Stimulated activated CD8-positive, alpha-beta memory T cell treated with anti-CD3 and anti-CD28 coated beads, Interleukin-15, amount 100 ng/mL, for 48 hours (primary cell): ENCODE results near the gene MPG.

Experiments used
- DNase-seq, 2 donors: peaks; one replicate each; pipeline ENCODE4 v3.0.0-alpha.2; 2020; ENCODE audit warnings: low read depth in 2 of 2

MPG gene

DNA sequence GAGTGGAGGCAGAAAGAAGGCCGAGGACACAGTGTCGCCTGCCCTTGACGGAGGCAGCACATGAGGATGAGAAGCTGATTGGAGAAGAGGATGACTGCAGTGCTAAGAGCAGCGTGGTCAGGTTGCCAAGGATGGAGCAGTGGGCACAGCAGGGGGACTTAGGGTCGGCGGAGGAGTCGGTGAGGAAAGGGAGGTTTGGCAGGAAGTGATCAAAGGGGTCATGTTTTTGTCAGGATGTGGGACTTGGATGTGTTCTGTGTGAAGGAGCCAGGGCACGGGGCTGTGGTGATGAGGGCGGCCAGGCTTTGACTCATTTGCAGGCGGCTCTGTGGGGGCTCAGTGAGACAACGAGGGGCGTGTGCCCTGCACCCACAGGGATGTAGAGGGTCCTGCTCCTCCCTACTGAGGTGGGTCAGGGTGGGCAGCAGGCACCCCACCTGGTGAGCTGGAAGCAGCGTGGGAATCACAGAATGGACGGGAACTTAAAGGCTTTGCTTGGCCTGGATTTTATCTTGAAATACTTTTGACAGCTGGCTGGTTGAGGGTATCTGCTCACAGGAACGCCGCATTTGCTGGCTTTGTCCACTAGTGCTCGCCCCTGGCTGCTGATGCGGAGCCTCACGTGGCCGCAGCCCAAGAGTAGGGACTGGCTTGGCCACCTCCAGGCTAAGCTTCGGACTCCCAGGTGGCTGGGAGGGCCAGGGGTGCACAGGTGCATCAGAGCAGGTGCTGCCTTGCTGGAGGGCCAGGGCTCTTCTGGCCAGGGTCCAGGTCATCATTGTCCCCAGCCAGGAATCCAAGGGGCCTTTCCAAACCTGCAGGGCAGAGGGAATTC lies 6.0 kb downstream of the MPG start:
- DNase-seq = peak in 1 of 2 donors; percentile 36

DNA sequence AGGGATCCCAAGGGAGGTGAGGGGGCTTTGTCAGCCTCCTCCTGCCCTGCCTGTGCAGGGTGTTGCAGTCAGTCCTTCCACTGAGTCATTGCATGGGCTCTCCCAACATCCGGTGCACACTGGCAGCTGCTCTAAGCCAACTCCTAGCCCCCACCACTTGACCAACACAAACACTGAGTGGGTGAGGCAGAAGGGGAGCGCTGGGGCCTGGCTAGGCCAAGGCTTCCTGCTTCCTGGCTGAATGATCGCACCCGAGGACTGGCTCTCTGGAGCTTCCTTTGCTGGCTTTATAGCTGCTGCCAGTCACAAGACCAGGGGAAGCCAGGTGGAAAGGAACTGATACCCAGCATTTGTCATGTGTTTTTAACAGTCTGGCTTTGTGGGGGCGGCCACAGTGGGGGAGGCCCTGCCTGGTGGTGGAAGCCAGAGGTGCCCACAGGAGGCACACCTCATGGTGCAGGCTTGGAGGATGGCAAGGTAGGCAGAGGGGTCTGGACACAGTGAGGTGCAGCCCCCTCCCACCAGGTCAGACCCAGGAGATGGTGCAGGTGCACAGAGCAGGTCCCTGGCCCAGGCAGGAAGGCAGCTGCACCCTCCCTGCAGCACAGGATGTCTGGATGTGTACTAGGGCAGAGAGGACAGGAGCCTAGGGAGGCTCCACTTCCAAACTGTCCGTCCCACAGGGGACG lies 6.8 kb downstream of the MPG start:
- DNase-seq = peak; percentile 68

DNA sequence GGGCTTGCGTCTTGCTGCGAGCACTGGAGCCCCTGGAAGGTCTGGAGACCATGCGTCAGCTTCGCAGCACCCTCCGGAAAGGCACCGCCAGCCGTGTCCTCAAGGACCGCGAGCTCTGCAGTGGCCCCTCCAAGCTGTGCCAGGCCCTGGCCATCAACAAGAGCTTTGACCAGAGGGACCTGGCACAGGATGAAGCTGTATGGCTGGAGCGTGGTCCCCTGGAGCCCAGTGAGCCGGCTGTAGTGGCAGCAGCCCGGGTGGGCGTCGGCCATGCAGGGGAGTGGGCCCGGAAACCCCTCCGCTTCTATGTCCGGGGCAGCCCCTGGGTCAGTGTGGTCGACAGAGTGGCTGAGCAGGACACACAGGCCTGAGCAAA lies 7.4 kb downstream of the MPG start:
- DNase-seq = no peak

DNA sequence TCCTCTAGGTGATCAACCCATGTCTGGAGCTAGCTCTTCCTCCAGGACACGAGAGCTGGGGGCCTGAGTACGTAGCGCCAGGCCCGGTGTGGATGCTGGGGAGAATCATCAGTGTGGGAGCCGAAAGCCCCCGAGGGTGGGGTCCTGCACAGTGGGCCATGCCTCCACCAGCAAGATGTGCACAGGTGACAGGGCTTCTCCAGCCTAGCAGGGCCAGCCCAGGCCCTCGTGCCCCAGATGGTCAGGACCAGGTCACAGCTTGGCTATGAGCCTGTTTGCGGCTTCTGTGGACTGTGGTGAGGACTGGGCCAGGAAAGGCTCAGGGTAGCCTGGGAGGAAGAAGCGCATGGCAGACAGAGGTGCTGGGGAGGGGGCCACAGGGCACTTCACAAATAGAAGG lies 7.8 kb downstream of the MPG start:
- no peak for DNase-seq

DNA sequence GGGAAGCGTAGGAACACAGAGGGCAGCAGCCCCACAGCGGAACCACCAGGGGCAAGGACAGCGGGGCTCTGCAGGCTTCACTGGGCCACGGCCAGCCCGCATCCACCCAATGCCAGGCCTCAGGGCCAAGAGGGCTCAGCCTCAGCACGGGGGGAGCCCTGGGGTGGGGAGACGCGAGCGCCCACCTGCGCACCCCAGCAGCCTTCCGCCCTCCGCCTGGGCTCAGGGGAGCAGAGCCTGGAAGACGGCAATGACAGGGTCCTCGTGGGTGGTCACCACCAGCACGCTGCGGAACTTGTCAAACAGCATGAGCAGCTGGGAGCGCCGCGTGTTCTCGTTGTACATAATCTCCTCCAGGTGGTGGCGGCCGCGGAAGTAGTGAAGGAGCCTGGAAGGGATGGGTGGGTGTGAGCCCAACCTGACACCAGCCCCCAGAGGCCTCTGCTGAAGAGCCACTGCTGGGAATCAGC lies 8.5 kb downstream of the MPG start:
- no peak for DNase-seq

DNA sequence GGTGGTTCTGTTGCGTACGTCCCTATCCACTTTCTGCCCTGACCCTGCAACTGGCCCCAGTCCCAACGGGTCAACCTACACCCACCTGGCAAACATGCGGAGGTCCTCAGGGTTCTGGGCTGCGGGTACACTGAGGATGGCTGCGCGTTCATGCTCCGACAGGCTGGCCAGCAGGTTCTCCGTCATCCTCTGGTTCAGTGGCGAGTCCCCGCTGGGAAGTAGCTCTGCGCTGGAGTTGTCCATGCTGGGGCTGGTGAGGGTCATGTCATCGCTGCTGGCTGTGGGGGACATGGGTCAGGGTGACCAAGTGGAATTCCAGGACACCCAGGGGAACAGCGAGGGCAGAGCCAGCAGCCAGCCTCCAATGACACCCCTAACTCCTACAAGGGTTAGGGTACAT lies 10.6 kb downstream of the MPG start:
- DNase-seq = no peak

DNA sequence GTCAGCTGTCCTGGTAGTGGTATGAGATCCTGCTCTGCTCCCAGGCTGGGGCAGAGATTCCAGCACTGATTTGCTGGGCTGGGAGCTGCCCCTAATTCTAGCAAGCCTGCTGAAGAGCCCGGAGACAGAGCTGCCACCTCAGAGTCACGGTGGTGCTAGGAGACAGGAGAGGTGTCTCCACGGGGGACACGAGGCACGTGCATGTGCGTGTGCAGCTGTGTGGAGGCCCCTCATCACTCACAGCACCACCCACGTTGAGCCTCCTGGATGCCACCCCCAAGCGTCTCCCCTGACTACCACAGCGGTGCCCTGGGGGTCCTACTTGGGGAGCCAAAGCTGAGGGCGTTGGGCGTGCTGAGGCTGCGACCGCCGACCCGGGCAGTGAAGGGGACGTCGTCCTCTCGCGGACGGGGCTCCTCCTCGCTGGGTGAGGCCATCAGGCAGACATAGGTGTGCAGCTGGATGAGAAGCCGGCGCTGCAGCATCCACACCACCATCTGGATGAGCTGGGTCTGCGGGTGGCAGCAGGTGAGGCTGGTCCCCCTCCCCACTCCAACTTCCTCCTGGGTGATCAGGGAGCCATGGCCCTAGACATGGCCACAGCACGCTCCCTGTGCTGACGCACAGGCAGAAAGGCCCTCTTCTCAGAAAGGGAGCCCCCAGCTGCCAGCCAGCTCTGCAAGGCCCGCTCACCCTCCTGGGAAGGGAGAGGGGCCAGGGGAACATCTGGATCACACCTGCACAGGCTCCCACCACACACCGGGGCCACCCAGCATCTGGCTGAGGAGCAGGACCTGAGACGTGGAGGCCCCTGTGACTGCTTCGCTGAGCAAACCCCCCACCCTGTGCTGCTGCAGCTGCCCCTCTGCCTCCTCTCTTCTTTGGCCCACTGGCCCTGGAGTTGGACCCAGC lies 11.6 kb downstream of the MPG start:
- no peak for DNase-seq

DNA sequence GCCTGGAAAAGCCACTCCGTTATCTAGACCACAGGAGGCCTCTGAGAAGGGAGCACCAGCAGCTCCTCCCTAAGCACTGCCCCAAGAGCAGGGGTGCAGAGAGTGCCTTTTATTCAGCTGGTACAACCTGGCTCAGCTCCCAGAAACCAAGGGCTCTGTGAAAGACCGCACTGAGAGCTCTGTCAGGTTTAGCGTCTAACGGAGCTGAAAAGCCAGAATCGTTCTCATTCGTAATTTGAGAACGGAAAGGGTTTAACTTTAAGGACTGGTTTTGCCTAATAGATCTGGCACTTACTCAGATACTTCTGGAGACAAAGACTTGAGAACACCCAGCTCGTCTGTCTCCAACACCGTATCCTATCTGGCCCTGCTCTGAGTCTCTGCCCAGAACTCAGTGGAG lies 13.5 kb downstream of the MPG start:
- DNase-seq = no peak

DNA sequence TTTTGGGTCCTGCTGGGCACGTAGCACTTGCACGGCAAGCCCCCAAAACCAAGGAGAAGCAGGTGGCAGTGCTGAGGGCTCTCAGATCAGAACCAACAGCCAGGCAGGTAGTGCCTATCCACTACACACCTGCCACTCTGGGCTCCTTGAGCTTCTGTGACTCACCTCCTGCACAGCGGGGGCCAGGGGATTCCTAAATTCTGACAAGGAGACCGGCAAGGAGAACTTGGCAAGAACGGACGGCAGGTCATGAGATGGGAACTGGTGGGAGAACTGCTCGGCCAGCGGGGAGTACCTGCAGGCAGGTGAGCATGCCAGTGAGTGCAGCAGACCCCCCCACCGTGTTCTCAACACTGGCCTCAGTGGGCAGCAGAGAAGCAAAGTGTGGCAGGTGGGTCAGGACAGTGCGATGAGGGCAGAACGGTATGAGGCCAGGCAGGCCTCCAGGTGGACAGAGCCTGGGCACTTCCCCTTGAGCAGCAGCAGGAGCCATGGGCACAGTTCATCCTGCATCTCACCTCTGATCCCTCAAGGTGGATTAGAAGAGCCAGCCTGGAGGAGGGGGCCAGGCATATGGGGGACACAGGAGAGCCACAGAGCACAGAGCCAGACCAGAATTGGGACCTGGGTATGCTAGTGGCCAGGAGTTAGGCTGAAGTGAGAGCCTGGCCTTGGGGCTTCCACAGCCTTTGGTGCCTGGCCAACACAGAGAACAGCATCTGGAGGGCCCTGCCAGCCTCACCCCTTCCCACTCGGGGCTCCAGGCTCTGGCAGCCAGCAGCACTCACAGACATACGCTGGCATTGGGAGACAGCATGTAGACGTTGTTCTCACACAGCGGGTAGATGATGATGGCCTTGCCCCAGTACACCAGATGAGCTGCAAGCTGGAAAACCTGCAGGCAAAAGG lies 14.7 kb downstream of the MPG start:
- no peak for DNase-seq

DNA sequence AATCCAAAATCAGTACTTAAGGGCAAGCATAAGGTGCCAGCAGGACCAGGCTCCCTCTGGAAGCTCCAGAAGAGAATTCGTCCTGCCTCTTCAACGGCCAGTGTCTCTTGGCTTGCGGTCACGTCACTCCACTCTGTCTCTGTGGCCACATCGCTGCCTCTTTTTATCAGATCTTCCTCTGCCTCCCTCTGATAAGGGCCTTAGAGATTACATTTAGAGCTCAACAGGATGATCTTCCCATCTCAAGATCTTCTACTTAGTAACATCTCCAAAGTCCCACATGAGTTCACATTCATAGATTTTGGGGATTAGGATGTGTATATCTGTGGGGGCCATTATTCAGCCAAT lies 16.9 kb downstream of the MPG start:
- DNase-seq = no peak

DNA sequence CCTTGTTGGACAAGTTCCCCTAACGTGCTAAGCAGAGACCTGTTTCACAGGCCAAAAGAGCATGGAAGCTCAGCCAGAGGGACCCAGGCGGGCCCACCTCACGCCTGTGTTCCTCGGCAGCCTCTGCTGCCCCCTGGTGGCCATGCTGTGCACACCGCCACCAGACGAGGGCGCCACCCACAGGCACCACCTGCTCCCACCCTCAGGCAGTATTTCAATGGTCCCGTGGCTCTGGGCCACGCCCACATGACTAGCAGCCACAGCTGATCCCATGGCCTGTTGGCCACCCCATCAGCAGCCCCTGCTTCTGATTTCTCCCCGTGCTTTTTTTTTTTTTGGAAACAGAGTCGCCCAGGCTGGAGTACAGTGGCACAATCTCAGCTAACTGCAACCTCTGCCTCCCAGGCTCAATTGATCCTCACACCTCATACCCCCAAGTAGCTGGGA lies 18.9 kb downstream of the MPG start:
- DNase-seq = peak; percentile 81 to 85

DNA sequence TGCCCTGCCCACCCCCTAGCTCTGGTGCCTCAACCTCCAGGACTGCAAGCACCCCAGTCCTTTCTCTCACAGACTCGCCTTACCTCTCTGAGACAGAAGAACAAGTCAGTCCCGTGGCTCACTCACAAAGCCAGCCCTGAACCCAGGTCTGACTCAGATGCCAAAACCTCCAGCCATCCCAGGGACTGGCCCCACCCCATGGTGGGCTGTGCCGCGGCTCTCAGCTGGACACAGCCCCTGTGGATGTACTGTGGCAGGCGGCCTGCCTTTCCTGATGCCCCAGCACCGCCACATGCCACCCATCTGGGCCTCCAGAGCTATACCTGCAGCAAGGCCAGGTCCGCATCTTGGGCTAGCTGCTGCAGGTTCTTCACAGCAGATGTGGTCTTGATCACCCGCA lies 19.8 kb downstream of the MPG start:
- no peak for DNase-seq

DNA sequence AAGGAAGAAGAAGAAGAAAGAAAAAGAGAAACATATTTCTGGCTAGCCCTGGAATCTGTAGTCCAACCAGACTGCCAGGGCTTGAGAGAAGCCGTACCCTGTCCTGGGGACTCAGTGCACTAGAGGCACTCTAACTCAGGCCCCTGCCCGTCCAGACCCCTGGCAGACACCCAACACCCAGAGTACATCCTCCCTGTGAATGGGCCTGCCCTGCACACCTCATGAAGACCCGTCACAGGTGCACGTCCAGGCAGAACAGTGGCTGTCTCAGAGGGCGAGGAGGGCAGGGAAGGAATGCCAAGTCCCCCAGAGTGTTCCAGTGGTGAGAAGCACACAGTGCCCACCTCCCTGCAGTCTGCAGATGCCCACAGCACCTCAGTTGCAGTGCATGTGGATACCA lies 23.0 kb downstream of the MPG start:
- DNase-seq = no peak

DNA sequence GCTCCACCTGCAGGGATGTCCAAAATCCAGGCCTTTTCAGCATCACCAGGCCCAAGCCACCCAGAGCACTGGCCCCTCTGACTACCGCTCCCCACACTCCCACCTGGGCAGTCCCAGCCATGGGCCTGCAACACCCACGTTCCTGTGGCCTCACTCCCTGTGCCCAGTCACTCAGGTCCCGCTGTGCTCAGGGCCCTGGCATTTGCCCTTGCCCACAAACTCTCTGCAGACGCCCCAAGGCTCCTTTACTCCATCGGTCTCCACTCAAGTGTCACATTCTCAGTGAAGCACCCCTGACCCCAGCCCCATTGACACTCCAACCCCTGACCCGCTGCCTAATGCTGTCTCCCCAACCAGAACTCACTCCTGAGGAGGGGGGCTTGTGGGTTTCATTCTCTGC lies 23.6 kb downstream of the MPG start:
- DNase-seq = no peak

DNA sequence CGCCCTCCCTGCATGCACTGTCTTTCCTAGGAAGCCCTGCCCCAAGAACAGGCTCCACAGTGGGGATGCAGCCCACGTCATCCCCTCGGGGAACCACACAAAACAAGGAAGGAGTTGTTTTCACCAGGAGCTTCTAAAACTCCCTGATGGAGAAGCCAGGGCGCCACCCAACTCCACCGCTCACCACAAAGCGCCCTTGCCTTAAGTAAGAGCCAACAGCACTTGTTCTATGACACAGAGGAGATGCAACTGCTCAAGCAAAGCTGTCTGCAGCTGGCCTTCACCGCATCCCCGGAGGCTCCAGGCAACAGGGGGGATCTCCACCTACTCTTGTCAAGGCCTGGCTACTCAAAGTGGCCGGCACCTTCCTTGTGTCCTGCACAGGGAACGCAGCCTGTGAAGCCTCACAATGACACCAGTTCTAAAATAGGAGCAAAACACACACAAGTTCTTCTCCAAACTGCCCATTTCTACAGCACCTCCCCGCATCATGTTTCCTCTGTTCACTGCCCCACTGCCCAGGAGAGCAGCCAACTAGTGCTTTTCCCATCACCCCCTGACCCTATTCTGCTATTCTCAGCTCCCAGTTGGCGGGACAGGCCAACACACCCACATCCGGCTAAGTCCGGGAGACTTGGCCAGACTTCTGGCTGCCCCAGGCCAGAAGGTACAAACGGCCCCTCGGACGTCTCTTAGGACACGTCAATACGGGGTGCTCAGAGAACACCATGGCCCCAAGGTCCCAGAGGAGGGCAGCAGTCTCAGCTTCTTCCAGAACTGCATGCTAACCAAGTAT lies 24.2 kb downstream of the MPG start:
- no peak for DNase-seq

DNA sequence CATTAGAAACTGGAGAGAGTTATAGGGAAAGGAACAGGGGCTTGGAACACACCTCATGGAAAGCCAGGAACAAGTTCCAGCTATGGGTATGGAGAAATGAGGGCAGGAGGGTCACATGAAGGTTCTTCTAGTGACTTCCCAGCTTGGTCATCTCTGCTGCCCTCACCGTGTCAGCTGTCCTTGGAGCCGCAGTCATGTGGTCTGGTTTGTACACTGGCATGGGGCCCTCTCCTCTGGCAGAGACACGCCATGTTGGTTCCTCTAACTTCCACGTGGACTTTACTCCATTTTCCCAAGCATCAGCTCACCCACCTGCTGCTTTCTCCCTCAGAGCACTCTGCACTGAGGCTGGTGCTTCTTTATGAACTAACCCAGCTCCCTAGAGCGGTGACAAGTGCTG lies 26.3 kb downstream of the MPG start:
- DNase-seq = no peak

DNA sequence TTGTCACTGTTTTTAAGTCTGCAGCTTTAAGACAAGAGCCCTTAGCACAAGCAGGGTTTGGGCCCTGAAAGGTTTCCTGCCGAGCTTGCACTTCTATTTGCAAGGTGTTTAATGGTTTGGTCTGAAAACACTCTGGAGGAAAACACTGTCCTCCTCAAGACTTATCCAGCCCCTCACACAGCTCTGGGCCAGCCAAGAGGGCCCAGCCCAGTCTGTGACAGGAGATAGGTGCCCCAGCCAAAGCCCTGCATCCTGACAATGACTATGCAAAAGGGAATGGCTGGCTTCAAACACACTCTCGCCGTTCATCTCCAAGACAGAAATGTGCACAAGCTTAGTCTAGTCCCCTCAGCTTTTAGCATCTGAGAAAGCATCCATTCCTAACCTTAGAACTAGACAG lies 26.9 kb downstream of the MPG start:
- DNase-seq = no peak

DNA sequence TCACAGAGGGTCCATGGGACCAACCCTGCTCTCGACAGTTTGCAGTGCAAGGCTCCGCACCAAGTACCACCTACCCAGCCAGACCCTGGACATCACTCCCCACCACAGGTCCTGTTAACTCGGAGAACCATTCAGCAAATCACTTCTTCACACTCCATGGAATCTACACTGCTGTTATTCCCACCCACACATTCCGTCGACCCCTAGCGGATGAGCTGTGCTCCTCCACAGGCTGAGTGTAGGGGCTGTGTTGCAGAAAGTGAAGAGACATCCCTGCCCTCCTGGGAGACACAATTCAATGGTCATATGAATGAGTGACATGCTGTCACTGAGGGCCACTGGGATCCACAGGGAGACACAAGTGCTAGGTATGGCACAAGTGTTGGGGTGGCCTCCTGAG lies 27.5 kb downstream of the MPG start:
- no peak for DNase-seq

DNA sequence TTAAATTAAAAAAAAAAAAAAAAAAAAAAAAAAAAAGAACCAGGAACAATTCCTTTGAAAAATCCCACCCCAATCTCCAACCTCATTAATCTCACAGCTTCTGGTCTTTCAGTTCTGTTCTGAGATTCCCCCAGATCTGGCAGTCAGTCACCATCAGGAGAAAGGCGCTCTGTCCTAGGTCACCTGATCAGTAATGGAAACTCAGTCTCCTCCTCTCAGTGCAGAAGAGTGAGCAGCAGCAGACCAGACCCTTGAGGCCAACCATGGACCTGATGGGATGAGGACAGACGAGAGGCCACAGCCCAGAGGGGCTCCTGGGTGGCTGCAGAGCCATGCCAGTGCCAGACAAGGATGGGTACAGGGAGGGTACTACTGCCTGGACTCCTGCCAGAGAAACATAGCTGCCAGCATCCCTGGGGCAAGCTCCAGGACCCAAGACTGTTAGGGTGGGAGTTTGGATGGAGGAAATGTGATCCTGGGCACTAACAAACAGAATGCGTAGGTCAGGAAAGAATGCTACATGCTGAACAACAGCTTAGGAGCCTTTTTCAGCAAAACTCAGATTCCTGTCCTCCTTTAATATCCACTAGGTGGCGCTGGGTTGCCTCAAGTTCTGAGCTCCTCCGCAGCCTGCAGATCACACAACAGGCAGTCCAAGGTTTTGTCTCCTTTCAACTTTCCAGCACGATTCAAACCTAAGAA lies 28.7 kb downstream of the MPG start:
- peak in 1 of 2 donors; percentile 18 for DNase-seq
